Gastroesophageal sphincter (tissue), 4 donors: ENCODE data around the gene RNF223. TPM values are rescaled to one million over a fixed set of nuclear protein-coding genes. Genes with fewer than 3 reads are reported as not detected.

Experiments
- ATAC-seq: fragments of 150-250 bp; one replicate; pipeline ENCODE4 v1.9.1; 2016; ENCODE audit warnings: mild to moderate bottlenecking, moderate library complexity
- H3K27ac ChIP-seq, 4 donors: fragments of 200-600 bp; sonication (generic) in 3 of 4; 1 replicate in 3 of 4; 2 replicates in 1 of 4; pipeline ENCODE4 v1.5.1; 2016 to 2019
- H3K27me3 ChIP-seq: fragments of 200-600 bp; sonication (generic); one replicate; pipeline ENCODE4 v1.5.1; 2019
- H3K36me3 ChIP-seq, 2 donors: fragments of 200-600 bp; sonication (generic); one replicate each; pipeline ENCODE4 v1.5.1; 2019; ENCODE audit warnings: control low read depth in 1 of 2
- H3K4me1 ChIP-seq, 3 donors: fragments of 200-600 bp; sonication (generic); 1 replicate in 2 of 3; 2 replicates in 1 of 3; pipeline ENCODE4 v1.5.1; 2016 to 2019; ENCODE audit warnings: control low read depth in 2 of 3
- H3K4me3 ChIP-seq, 2 donors: fragments of 200-600 bp; sonication (generic); one replicate each; pipeline ENCODE4 v1.5.1; 2019; ENCODE audit warnings: mild to moderate bottlenecking in 1 of 2, moderate library complexity in 1 of 2
- H3K9me3 ChIP-seq, 3 donors: fragments of 200-600 bp; sonication (generic); one replicate each; pipeline ENCODE4 v1.5.1; 2017 to 2019; ENCODE audit warnings: control low read depth in 2 of 3
- EP300 ChIP-seq: sonication (generic); formaldehyde crosslinking; IDR thresholded peaks from one replicate; pipeline ENCODE4 v1.6.1; 2017; ENCODE audit warnings: antibody characterized with exemption, mild to moderate bottlenecking
- POLR2A ChIP-seq, 2 donors: fragments of 450-650 bp; IDR thresholded peaks; one replicate each; pipeline ENCODE4 v1.6.1; 2017; ENCODE audit warnings: antibody characterized with exemption in 2 of 2, mild to moderate bottlenecking in 2 of 2, moderate library complexity in 1 of 2
- POLR2AphosphoS5 ChIP-seq: sonication (generic); formaldehyde crosslinking; IDR thresholded peaks from one replicate; pipeline ENCODE4 v1.6.1; 2017; ENCODE audit warnings: antibody characterized with exemption
- WGBS, 2 donors: methylation state at CpG; one replicate each; pipeline ENCODE4 v1.1.5; 2018; ENCODE audit warnings: low coverage in 1 of 2; 5-methylcytosine and 5-hydroxymethylcytosine counted together
- total RNA-seq, 4 donors: library from RNA; depleted of rRNA; stranded (reverse); fragments of >200 nt; gene quantifications; one replicate each; pipeline ENCODE4 v1.1.0, GENCODE V29; 2016
- TF ChIP-seq, protein P1 (sequence below), 4 experiments: fragments of 200-600 bp in 2 of 4; fragments of 450-650 bp in 2 of 4; sonication (generic) in 1 of 4; IDR thresholded peaks; one replicate each; pipeline ENCODE4 v1.5.1; 2017 to 2019; ENCODE audit warnings: antibody characterized with exemption in 4 of 4, mild to moderate bottlenecking in 2 of 4, moderate library complexity in 2 of 4

Gene RNF223
- total RNA-seq, 4 donors from 2014 or later = 1.1 TPM; not detected in 3

GRCh38 chr1:1039145-1039910, 34.8 kb downstream of the RNF223 start:
- Histone ChIP-seq H3K9me3 (no peaks in the 10 kb centered on the region), H3K36me3 (peaks cover 0 to 34% of the 10 kb centered on the region in 2 donors), H3K27me3 (peaks cover 12% of the 10 kb centered on the region), H3K27ac (no peak overlapping the region), H3K4me3 (no peak overlapping the region), H3K4me1 (peaks cover 3 to 28% (median 12%) of the 10 kb centered on the region in 3 donors)
- no peak for ATAC-seq
- WGBS, 2 donors = 27 to 80% methylated on average over 1 to 3 of the region's 17 CpGs
- TF ChIP-seq, protein P1, sequence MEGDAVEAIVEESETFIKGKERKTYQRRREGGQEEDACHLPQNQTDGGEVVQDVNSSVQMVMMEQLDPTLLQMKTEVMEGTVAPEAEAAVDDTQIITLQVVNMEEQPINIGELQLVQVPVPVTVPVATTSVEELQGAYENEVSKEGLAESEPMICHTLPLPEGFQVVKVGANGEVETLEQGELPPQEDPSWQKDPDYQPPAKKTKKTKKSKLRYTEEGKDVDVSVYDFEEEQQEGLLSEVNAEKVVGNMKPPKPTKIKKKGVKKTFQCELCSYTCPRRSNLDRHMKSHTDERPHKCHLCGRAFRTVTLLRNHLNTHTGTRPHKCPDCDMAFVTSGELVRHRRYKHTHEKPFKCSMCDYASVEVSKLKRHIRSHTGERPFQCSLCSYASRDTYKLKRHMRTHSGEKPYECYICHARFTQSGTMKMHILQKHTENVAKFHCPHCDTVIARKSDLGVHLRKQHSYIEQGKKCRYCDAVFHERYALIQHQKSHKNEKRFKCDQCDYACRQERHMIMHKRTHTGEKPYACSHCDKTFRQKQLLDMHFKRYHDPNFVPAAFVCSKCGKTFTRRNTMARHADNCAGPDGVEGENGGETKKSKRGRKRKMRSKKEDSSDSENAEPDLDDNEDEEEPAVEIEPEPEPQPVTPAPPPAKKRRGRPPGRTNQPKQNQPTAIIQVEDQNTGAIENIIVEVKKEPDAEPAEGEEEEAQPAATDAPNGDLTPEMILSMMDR (IDR thresholded peaks at IDR 0.05) = no peak
- TF ChIP-seq POLR2A (IDR thresholded peaks at IDR 0.05) (no peak), POLR2AphosphoS5 (no peak), EP300 (no peak)

- no peaks in the 10 kb centered on the region for H3K9me3 ChIP-seq
- no peak overlapping the region for H3K4me3 ChIP-seq
- 60 to 88% methylated on average over 2 to 5 of the region's 6 CpGs for WGBS, 2 donors
- H3K27ac ChIP-seq = no peak overlapping the region
- no peak for ATAC-seq
- peaks cover 0 to 28% of the 10 kb centered on the region in 2 donors for H3K36me3 ChIP-seq
- TF ChIP-seq EP300 (no peak), POLR2A (IDR thresholded peaks at IDR 0.05) (no peak), POLR2AphosphoS5 (no peak)
- TF ChIP-seq, protein P1 (IDR thresholded peaks at IDR 0.05) = no peak
- peaks cover 3 to 34% (median 18%) of the 10 kb centered on the region in 3 donors for H3K4me1 ChIP-seq
- H3K27me3 ChIP-seq = peaks cover 19% of the 10 kb centered on the region
Observed at GRCh38 chr1:1038694-1039093, 35.4 kb downstream of the RNF223 start.

- Histone ChIP-seq H3K4me3 (no peak overlapping the region), H3K27me3 (peaks cover 29% of the 10 kb centered on the region), H3K36me3 (peaks cover 0 to 20% of the 10 kb centered on the region in 2 donors), H3K27ac (no peak overlapping the region), H3K4me1 (peaks cover 3 to 45% (median 27%) of the 10 kb centered on the region in 3 donors), H3K9me3 (no peaks in the 10 kb centered on the region)
- ATAC-seq = no peak
- WGBS, 2 donors = 100% methylated on average over 1 of the region's 30 CpGs; no CpG with 5 or more reads in 1 of the 2 donors
- TF ChIP-seq POLR2A (IDR thresholded peaks at IDR 0.05) = no peak
- TF ChIP-seq EP300 = no peak
- TF ChIP-seq, protein P1 (IDR thresholded peaks at IDR 0.05) = no peak
- no peak for TF ChIP-seq POLR2AphosphoS5
Observed at GRCh38 chr1:1037366-1038327, 36.5 kb downstream of the RNF223 start.

GRCh38 chr1:1035291-1035943, 38.7 kb downstream of the RNF223 start:
- no peaks in the 10 kb centered on the region for H3K9me3 ChIP-seq
- 100% methylated on average over 5 of the region's 19 CpGs; no CpG with 5 or more reads in 1 of the 2 donors for whole genome bisulfite sequencing, 2 donors
- no peak for ATAC-seq
- H3K4me1 ChIP-seq = peaks cover 3 to 50% (median 27%) of the 10 kb centered on the region in 3 donors
- peaks cover 0 to 20% of the 10 kb centered on the region in 2 donors for H3K36me3 ChIP-seq
- H3K27ac ChIP-seq = no peak overlapping the region
- H3K4me3 ChIP-seq = no peak overlapping the region
- TF ChIP-seq, protein P1 (IDR thresholded peaks at IDR 0.05) = no peak
- TF ChIP-seq EP300 (no peak), POLR2AphosphoS5 (no peak), POLR2A (IDR thresholded peaks at IDR 0.05) (no peak)
- peaks cover 44% of the 10 kb centered on the region for H3K27me3 ChIP-seq
